ENCODE measurements around the gene TRIP13.

DNA sequence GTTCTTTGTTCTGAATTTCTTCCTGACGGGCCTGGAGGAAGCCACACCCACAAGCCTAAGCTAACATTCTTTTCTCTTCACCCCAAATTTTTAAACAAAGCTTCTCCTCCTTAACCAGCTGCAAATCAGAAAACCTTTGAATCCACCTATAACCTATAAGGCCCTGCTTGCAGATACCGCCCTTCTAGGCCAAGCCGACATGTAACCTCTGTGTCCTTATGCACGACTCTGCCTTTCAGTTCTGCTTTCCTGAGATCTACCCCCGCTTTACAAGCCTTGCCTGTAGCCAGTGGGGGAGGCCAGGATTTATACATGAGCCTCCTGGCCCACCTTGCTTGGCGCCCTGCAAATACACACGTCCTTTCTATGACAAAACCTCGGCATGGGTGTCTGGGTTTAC is 19.4 kb upstream of the TRIP13 start:
- TF ChIP-seq, protein P1, sequence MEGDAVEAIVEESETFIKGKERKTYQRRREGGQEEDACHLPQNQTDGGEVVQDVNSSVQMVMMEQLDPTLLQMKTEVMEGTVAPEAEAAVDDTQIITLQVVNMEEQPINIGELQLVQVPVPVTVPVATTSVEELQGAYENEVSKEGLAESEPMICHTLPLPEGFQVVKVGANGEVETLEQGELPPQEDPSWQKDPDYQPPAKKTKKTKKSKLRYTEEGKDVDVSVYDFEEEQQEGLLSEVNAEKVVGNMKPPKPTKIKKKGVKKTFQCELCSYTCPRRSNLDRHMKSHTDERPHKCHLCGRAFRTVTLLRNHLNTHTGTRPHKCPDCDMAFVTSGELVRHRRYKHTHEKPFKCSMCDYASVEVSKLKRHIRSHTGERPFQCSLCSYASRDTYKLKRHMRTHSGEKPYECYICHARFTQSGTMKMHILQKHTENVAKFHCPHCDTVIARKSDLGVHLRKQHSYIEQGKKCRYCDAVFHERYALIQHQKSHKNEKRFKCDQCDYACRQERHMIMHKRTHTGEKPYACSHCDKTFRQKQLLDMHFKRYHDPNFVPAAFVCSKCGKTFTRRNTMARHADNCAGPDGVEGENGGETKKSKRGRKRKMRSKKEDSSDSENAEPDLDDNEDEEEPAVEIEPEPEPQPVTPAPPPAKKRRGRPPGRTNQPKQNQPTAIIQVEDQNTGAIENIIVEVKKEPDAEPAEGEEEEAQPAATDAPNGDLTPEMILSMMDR (IDR thresholded peaks at IDR 0.05) = no peak
- TF ChIP-seq POLR2A (IDR thresholded peaks at IDR 0.05) = no peak
